ENCODE results near the gene MACROD2. TPM values are rescaled to one million over a fixed set of nuclear protein-coding genes. Genes with fewer than 3 reads are reported as not detected.

The MACROD2 gene
- total RNA-seq, 2 experiments from 2014 or later: not detected

DNA sequence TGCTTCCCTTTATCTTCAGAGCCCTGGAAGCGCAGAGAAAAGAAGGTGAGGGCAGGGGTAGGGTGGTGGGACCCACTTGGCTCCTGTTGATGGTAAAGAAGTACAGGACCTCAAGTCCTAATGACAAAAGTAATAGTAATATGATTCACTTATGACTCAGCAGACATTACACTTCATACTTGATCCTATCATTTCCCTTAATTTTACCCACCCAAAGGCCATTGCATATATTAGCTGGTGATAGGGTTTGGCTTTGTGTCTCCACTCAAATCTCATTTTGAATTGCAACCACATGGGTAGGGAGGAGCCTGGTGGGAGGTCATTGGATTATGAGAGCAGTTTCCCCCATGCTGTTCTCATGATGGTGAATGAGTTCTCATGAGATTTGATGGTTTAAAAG is 1697.3 kb downstream of the MACROD2 start:
- no peaks in the 10 kb centered on the region for H3K36me3 Mint-ChIP-seq (ENCODE audit: low read depth)
- DNase-seq: no peak
- H3K27ac Mint-ChIP-seq: no peak overlapping the region
- ChIA-PET CTCF (no interaction called here), POLR2A (no interaction called here)
- peaks cover 8% of the 10 kb centered on the region for H3K9me3 Mint-ChIP-seq
- H3K27me3 Mint-ChIP-seq: no peaks in the 10 kb centered on the region
- H3K4me3 Mint-ChIP-seq: no peak overlapping the region
- H3K4me1 Mint-ChIP-seq: no peaks in the 10 kb centered on the region

DNA sequence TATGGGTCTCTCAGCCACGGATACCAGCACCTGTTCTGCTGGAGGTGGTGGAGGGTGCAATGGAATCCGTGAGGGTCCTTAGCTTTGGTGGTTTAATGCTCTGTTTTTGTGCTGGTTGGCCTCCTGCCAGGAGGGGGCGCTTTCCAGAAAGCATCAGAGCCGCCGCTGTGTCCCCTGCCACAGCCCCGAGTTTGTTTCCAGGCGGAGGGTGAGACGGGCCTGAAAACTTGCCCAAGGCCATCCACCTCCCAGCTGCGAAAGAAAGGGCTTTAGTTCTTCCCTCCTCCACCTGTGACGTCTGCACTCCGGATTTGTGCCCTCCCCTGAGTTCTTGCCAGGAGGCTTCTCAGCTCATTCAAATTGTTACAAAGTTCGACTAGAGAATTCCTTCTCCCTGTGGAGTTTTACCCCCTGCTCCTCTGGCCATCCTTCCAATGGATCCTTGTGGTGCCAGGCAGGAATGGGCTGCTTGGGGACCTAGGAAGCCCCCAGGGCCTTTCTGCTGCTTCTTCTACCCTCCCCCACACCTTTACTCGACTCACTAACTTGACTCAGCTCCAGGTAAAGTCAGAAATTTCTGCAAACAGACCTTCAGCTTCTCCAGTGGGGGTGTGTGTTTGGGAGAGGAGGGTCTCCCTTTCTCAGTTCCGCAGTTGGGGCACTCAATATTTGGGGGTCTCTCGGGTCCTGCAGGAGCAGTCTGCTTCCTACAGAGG is 1704.3 kb downstream of the MACROD2 start:
- H3K27ac Mint-ChIP-seq: no peak overlapping the region
- POLR2A ChIA-PET: no interaction called here

DNA sequence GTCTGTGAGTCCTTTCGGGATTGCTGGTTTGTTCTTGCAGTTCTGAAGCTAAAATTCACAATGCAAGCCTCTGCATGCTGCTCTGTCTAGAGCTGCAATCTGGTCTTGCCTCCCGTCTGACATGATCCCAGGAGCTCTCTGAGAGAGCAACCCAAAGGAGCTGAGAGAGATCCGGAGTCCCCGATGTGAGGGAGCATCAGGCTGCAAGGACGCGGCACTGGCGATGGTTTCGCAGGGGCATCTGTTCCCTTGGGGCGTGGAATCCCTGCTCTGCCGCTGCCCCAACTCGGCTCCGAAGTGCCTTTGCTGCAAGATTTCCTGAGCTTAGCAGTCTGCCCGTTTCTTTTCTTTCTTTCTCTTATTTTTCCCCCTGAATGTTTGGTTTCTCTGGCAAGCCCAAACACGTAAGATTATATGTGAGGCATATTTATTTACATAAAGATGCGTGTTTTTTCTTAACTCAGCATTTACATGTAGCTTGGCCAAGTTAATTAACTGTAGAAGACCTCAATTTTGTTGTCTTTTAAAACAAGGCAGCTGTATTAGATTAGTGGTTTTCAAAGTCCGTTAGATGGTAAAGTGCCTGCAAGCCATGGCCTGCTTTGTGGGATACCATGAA is 1704.9 kb downstream of the MACROD2 start:
- CTCF ChIA-PET: no interaction called here
- Mint-ChIP-seq H3K27ac (no peak overlapping the region), H3K4me3 (no peak overlapping the region), H3K9me3 (peaks cover 2% of the 10 kb centered on the region), H3K36me3 (ENCODE audit: low read depth) (no peaks in the 10 kb centered on the region), H3K27me3 (no peaks in the 10 kb centered on the region), H3K4me1 (no peaks in the 10 kb centered on the region)
- DNase-seq: no peak
- POLR2A ChIA-PET: no interaction called here

More for the DNA sequence above, 1704.3 kb downstream of the MACROD2 start:
- no peak for DNase-seq
- peaks cover 2% of the 10 kb centered on the region for H3K9me3 Mint-ChIP-seq
- CTCF ChIA-PET: no interaction called here
- H3K27me3 Mint-ChIP-seq: no peaks in the 10 kb centered on the region
- no peak overlapping the region for H3K4me3 Mint-ChIP-seq
- no peaks in the 10 kb centered on the region for H3K36me3 Mint-ChIP-seq (ENCODE audit: low read depth)
- no peaks in the 10 kb centered on the region for H3K4me1 Mint-ChIP-seq

DNA sequence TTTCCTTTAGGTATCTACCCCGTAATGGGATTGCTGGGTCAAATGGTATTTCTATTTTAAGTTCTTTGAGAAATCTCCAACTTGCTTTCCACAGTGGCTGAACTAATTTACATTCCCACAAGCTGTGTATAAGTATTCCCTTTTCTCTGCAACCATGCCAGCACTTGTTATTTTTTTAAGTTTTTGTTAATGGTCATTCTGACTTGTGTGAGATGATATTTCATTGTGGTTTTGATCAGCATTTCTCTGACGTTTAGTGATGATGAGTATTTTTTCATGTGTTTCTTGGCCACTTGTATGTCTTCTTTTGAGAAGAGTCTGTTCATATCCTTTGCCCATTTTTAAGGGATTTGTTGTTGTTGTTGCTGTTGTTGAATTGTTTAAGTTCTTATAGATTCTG is 1706.8 kb downstream of the MACROD2 start:
- Mint-ChIP-seq H3K27ac (no peak overlapping the region), H3K9me3 (no peaks in the 10 kb centered on the region), H3K4me1 (no peaks in the 10 kb centered on the region), H3K4me3 (no peak overlapping the region), H3K27me3 (no peaks in the 10 kb centered on the region), H3K36me3 (ENCODE audit: low read depth) (no peaks in the 10 kb centered on the region)
- CTCF ChIA-PET: no interaction called here
- POLR2A ChIA-PET: no interaction called here
- DNase-seq: no peak

DNA sequence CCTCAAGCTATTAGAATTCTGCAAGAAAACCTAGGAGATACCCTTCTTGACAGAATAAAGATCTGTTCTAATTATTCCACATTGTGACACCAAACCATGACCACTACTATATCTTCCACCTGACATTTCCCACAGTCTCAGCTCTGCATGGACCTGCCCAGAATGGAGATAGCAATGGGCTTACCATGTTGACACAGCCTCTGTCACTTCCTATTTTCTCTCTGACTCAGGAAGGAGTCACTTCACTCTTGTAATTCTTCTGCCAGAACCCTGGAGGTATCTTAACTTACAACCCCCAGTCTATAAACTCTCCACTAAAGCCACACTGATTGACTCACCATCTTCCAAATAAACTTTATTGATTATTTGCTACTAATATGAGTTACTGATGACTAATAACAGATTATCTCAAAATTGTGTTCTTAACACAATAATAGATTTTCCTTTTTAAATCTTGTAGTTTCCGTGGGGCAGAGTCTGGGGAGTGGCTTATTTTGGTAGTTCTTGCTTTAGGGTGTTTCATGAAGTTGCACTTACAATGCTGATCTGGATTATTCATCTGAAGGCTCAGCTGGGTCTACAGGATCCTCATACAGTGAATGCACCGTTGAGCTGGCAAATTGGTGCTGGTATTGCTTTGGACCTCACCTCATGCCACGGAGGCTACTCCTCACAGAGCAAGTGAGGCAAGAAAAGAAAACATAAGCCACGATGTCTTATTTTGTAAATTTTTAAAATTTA is 1708.0 kb downstream of the MACROD2 start:
- DNase-seq: no peak
- ChIA-PET CTCF (no interaction called here), POLR2A (no interaction called here)
- Mint-ChIP-seq H3K4me3 (no peak overlapping the region), H3K27me3 (no peaks in the 10 kb centered on the region), H3K27ac (no peak overlapping the region), H3K9me3 (no peaks in the 10 kb centered on the region), H3K36me3 (ENCODE audit: low read depth) (no peaks in the 10 kb centered on the region), H3K4me1 (no peaks in the 10 kb centered on the region)

DNA sequence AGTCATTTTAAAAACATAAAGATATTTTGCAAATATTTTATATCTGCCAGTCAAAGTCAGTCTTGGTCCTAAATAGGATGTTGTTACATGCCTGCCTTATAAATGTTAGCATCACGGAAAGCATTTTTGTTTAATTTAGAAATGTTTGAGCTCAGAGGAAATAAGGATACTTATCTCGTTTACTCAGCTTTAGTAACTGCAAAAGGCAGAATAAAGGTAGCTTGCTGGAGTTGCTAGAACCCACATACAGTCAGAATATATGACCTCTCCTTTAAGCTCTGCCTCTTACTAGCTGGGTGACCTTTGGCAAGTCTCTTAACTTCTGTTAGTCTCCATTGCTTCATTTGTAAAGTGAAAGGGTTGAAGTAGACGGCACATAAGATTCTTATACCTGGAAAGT is 1710.7 kb downstream of the MACROD2 start:
- Mint-ChIP-seq H3K9me3 (no peaks in the 10 kb centered on the region), H3K4me1 (no peaks in the 10 kb centered on the region), H3K27ac (no peak overlapping the region), H3K36me3 (ENCODE audit: low read depth) (no peaks in the 10 kb centered on the region), H3K4me3 (no peak overlapping the region), H3K27me3 (no peaks in the 10 kb centered on the region)
- ChIA-PET CTCF (no interaction called here), POLR2A (no interaction called here)
- no peak for DNase-seq

DNA sequence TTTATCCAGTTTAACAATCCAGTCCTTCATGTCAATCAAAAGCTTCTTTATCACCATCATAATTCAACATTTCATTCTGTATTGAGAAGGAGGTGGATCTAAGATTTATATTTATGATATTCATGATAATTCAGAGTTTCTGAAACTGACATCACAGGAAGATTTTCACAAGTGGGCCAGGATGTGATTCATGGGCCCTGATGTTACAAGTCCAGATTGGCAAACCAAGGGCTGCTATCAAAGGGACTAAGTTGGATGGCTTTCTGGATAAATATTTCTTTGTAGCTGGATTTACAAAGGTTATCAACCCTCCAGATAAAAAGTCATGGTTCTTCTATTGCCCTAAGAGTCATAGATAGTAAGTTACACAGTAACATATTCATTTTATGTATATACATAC is 1711.4 kb downstream of the MACROD2 start:
- Mint-ChIP-seq H3K9me3 (no peaks in the 10 kb centered on the region), H3K27ac (no peak overlapping the region), H3K4me3 (no peak overlapping the region), H3K27me3 (no peaks in the 10 kb centered on the region), H3K4me1 (no peaks in the 10 kb centered on the region), H3K36me3 (ENCODE audit: low read depth) (no peaks in the 10 kb centered on the region)
- ChIA-PET POLR2A (no interaction called here), CTCF (no interaction called here)
- DNase-seq: no peak

DNA sequence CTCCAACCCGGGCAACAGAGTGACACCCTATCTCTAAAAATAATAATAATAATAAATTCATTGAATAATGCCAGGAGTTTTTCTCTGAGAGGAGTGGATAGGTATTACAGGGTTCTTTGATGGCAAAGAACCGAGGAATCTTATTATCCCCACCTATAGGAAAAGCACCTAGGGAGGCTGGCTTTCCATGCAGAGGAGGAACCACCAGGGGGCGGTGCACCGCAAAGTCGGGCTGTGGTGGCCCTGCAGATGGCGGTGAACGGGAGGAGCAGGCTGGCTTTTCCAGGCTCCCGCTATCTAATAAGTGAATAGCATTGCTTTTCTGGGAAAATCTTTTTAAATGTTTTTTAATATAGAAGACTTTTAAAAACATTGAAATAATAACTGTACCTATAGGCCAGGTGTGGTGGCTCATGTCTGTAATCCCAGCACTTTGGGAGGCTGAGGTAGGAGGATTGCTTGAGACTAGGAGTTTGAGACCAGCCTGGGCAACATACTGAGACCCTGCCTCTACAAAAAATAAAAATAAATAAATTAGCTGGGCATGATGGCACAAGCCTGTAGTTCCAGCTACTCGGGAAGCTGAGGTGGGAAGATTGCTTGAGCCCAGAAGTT is 1713.8 kb downstream of the MACROD2 start:
- no peaks in the 10 kb centered on the region for H3K36me3 Mint-ChIP-seq (ENCODE audit: low read depth)
- no peaks in the 10 kb centered on the region for H3K9me3 Mint-ChIP-seq
- H3K4me3 Mint-ChIP-seq: no peak overlapping the region
- ChIA-PET POLR2A (no interaction called here), CTCF (interaction anchor here (2.8 to 2.9 kb wide), 2 partner anchors 767 to 1052 kb away, joined by 7 to 8 read pairs; no protein-coding TSS in a partner anchor)
- peak; percentile 27 for DNase-seq
- no peak overlapping the region for H3K27ac Mint-ChIP-seq
- no peaks in the 10 kb centered on the region for H3K4me1 Mint-ChIP-seq
- no peaks in the 10 kb centered on the region for H3K27me3 Mint-ChIP-seq

DNA sequence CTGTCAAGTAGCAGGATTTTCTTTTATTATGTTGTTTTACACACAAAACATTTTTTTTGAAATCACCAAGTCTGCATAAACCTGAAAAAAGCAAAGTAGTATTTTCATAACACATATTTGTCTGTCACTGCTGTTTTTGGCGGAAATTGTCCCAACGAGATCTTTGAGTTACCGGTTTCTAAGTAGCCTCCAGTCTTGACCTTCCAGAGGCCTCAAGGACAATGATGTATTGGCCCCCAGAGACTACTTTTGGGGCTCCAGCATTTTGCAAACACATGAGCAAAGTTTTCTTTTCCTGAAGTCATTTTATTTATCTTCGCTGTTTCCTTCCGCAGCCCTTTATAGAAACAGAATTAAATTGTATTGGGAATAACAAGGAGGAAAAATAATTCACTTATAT is 1715.3 kb downstream of the MACROD2 start:
- ChIA-PET CTCF (interaction anchor here (2.9 kb wide), 1 partner anchor 1051 kb away, joined by 7 read pairs; no protein-coding TSS in a partner anchor), POLR2A (no interaction called here)
- Mint-ChIP-seq H3K4me3 (no peak overlapping the region), H3K27ac (no peak overlapping the region), H3K9me3 (no peaks in the 10 kb centered on the region), H3K36me3 (ENCODE audit: low read depth) (no peaks in the 10 kb centered on the region), H3K27me3 (no peaks in the 10 kb centered on the region), H3K4me1 (no peaks in the 10 kb centered on the region)
- DNase-seq: no peak

DNA sequence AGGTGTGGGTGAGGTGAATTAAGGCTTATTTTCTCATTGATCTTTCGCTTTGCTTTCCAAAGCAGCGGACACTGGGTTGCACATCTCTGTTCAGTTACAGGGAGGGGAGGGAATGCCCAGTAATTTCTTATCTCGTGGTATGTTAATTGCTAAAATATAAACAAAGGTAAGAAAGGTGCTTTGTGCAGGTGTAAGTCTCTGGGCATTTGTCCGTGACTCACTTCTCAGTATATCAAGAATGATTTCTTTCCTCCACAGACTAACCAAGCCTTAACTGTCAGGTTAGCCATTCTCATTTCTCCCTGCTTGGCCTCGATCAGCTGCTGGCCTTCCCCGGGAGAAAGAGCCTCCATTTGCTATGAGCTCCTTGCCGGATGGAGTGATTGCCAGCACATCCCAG is 1715.9 kb downstream of the MACROD2 start:
- Mint-ChIP-seq H3K4me3 (no peak overlapping the region), H3K9me3 (no peaks in the 10 kb centered on the region), H3K36me3 (ENCODE audit: low read depth) (no peaks in the 10 kb centered on the region), H3K27me3 (no peaks in the 10 kb centered on the region), H3K4me1 (no peaks in the 10 kb centered on the region), H3K27ac (no peak overlapping the region)
- no peak for DNase-seq
- CTCF ChIA-PET: no interaction called here
- POLR2A ChIA-PET: no interaction called here

DNA sequence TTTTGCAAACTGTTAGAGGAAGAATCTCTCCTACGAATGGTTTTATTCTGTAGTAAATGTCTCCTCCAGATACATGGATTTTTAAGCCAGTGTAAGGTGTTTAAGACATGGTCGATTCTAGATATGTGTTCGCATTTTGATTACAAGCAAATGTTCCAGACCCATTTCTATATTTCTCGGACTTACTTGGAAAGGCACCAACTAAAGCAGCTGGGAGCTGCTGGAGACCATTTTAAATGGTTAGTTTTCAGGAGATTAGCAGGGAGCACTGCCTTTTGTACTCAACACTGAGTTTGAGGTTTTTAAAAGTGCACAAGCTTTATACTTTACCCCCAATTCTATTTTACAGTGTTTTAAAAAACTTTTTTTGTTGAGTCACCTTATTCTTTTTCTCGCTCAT is 1720.9 kb downstream of the MACROD2 start:
- no peaks in the 10 kb centered on the region for H3K27me3 Mint-ChIP-seq
- H3K27ac Mint-ChIP-seq: no peak overlapping the region
- DNase-seq: no peak
- H3K4me1 Mint-ChIP-seq: no peaks in the 10 kb centered on the region
- ChIA-PET CTCF (no interaction called here), POLR2A (no interaction called here)
- no peak overlapping the region for H3K4me3 Mint-ChIP-seq
- H3K9me3 Mint-ChIP-seq: no peaks in the 10 kb centered on the region
- no peaks in the 10 kb centered on the region for H3K36me3 Mint-ChIP-seq (ENCODE audit: low read depth)

DNA sequence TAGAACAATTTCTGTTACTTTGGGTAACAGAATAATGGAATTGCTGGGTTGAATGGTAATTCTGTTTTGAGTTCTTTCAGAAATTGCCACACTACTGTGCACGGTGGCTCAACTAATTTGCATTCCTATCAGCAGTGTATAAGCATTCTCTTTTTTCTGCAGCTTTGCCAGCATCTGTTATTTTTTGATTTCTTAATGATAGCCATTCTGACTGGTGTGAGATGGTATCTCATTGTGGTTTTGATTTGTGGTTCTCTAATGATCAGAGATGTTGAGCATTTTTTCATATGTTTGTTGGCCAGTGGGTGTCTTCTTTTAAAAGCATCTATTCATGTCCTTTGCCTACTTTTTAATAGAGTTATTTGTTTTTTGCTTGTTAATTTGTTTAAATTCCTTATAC is 1731.1 kb downstream of the MACROD2 start:
- ChIA-PET POLR2A (no interaction called here), CTCF (no interaction called here)
- H3K4me3 Mint-ChIP-seq: no peak overlapping the region
- H3K4me1 Mint-ChIP-seq: no peaks in the 10 kb centered on the region
- DNase-seq: no peak
- no peaks in the 10 kb centered on the region for H3K9me3 Mint-ChIP-seq
- no peaks in the 10 kb centered on the region for H3K27me3 Mint-ChIP-seq
- no peak overlapping the region for H3K27ac Mint-ChIP-seq
- no peaks in the 10 kb centered on the region for H3K36me3 Mint-ChIP-seq (ENCODE audit: low read depth)

DNA sequence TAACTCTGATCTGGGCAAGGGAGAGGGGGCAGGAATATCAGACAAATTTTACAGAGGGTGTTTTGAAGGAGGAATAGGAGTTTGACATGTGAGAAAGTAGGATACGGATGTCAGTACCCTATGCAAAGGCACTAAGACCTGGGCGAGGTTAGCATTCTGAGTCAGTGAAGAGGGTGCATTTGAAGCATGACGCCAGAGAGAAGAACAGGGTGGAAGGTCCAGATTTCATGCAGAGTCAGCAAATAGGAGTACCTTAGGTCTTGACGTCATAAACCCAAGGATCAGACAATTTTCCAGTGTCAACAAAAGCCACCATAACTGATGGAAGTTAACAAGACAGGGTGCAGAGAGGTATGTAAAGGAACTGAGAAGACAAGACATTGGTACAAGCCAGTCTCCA is 1738.7 kb downstream of the MACROD2 start:
- ChIA-PET POLR2A (no interaction called here), CTCF (no interaction called here)
- no peak for DNase-seq
- H3K9me3 Mint-ChIP-seq: peaks cover 3% of the 10 kb centered on the region
- H3K27me3 Mint-ChIP-seq: no peaks in the 10 kb centered on the region
- no peaks in the 10 kb centered on the region for H3K4me1 Mint-ChIP-seq
- no peak overlapping the region for H3K4me3 Mint-ChIP-seq
- H3K36me3 Mint-ChIP-seq (ENCODE audit: low read depth): no peaks in the 10 kb centered on the region
- no peak overlapping the region for H3K27ac Mint-ChIP-seq

Measured in activated CD4-positive, alpha-beta memory T cell treated with anti-CD3 and anti-CD28 coated beads, Interleukin-2, amount 10 ng/mL, durations not matched to agents 7 days and 5 days (primary cell).